SJSA1 (cell line): ENCODE measurements around the gene ADARB2. TPM values are rescaled to one million over a fixed set of nuclear protein-coding genes. Genes with fewer than 3 reads are reported as not detected.

ENCODE experiments used
- DNase-seq, 2 experiments: peaks; one replicate each; pipeline ENCODE4 v3.0.0-alpha.2; 2015 to 2020; ENCODE audit warnings: low spot score in 2 of 2, low read depth in 1 of 2
- H3K27ac ChIP-seq: fragments of 250-450 bp; sonication (Bioruptor Pico); 2 replicates; pipeline ENCODE4 v1.5.1; 2020; ENCODE audit warnings: mild to moderate bottlenecking, moderate library complexity
- H3K27me3 ChIP-seq: fragments of 250-450 bp; sonication (Bioruptor Pico); replicated peaks from 2 replicates; pipeline ENCODE4 v1.5.1; 2020; ENCODE audit warnings: mild to moderate bottlenecking, moderate library complexity
- H3K36me3 ChIP-seq: fragments of 250-450 bp; sonication (Bioruptor Pico); 2 replicates; pipeline ENCODE4 v1.5.1; 2020; ENCODE audit warnings: mild to moderate bottlenecking
- H3K4me1 ChIP-seq: fragments of 250-450 bp; sonication (Bioruptor Pico); replicated peaks from 2 replicates; pipeline ENCODE4 v1.6.1; 2021; ENCODE audit warnings: mild to moderate bottlenecking
- H3K4me3 ChIP-seq: fragments of 250-450 bp; sonication (Bioruptor Pico); 2 replicates; pipeline ENCODE4 v1.5.1; 2020; ENCODE audit warnings: mild to moderate bottlenecking
- H3K9me3 ChIP-seq: fragments of 250-450 bp; sonication (Bioruptor Pico); replicated peaks from 2 replicates; pipeline ENCODE4 v1.5.1; 2020; ENCODE audit warnings: mild to moderate bottlenecking
- total RNA-seq: library from RNA; depleted of rRNA; stranded (reverse); fragments of >200 nt; shearing (Covaris generic); gene quantifications from 2 replicates; pipeline ENCODE4 v1.2.3, GENCODE V29; 2014

The ADARB2 gene
- total RNA-seq, 1 experiment from 2014 or later, result not detected

GRCh38 chr10:1454428-1454827 lies 282.9 kb downstream of the ADARB2 start:
- no peaks in the 10 kb centered on the region; the same call in 1 of the 2 replicates for H3K27me3 ChIP-seq
- no peaks in the 10 kb centered on the region for H3K4me1 ChIP-seq
- H3K9me3 ChIP-seq, result no peaks in the 10 kb centered on the region; the same call in 1 of the 2 replicates
- no peak overlapping the region for H3K4me3 ChIP-seq
- no peaks in the 10 kb centered on the region for H3K36me3 ChIP-seq
- DNase-seq, result no peak
- H3K27ac ChIP-seq, result no peak overlapping the region

- Histone ChIP-seq H3K27ac (no peak overlapping the region), H3K36me3 (no peaks in the 10 kb centered on the region), H3K27me3 (peaks cover 4% of the 10 kb centered on the region; the same call in 1 of the 2 replicates), H3K4me3 (no peak overlapping the region), H3K4me1 (no peaks in the 10 kb centered on the region), H3K9me3 (no peaks in the 10 kb centered on the region; the same call in 1 of the 2 replicates)
- no peak for DNase-seq
Measured at GRCh38 chr10:1452777-1453176, 284.5 kb downstream of the ADARB2 start.

GRCh38 chr10:1451941-1452340 lies 285.4 kb downstream of the ADARB2 start:
- H3K27ac ChIP-seq, result no peak overlapping the region
- no peak overlapping the region for H3K4me3 ChIP-seq
- no peaks in the 10 kb centered on the region; the same call in 1 of the 2 replicates for H3K9me3 ChIP-seq
- no peak for DNase-seq
- no peaks in the 10 kb centered on the region for H3K4me1 ChIP-seq
- peaks cover 4% of the 10 kb centered on the region; the same call in 1 of the 2 replicates for H3K27me3 ChIP-seq
- H3K36me3 ChIP-seq, result no peaks in the 10 kb centered on the region

- Histone ChIP-seq H3K9me3 (no peaks in the 10 kb centered on the region; the same call in 1 of the 2 replicates), H3K27me3 (peaks cover 4% of the 10 kb centered on the region; the same call in 1 of the 2 replicates)
- DNase-seq, result no peak
Measured at GRCh38 chr10:1451362-1451888, 285.9 kb downstream of the ADARB2 start.

GRCh38 chr10:1449572-1450205 lies 287.6 kb downstream of the ADARB2 start:
- Histone ChIP-seq H3K4me3 (no peak overlapping the region), H3K27ac (no peak overlapping the region), H3K4me1 (no peaks in the 10 kb centered on the region), H3K27me3 (0 out of 2 replicates have a peak, but pooled peaks cover 4% of the 10 kb centered on the region), H3K36me3 (no peaks in the 10 kb centered on the region), H3K9me3 (no peaks in the 10 kb centered on the region; the same call in 1 of the 2 replicates)
- no peak for DNase-seq

More at GRCh38 chr10:1451362-1451888, 285.9 kb downstream of the ADARB2 start:
- Histone ChIP-seq H3K36me3 (no peaks in the 10 kb centered on the region), H3K4me1 (no peaks in the 10 kb centered on the region), H3K4me3 (no peak overlapping the region), H3K27ac (no peak overlapping the region)

- Histone ChIP-seq H3K4me3 (no peak overlapping the region), H3K9me3 (no peaks in the 10 kb centered on the region; the same call in 1 of the 2 replicates), H3K27me3 (0 out of 2 replicates have a peak, but pooled peaks cover 4% of the 10 kb centered on the region), H3K4me1 (no peaks in the 10 kb centered on the region), H3K27ac (no peak overlapping the region), H3K36me3 (no peaks in the 10 kb centered on the region)
- DNase-seq, result no peak
Measured at GRCh38 chr10:1449021-1449420, 288.3 kb downstream of the ADARB2 start.

GRCh38 chr10:1448252-1448930 lies 288.9 kb downstream of the ADARB2 start:
- Histone ChIP-seq H3K9me3 (no peaks in the 10 kb centered on the region; the same call in 1 of the 2 replicates), H3K27me3 (0 out of 2 replicates have a peak, but pooled peaks cover 4% of the 10 kb centered on the region), H3K36me3 (no peaks in the 10 kb centered on the region), H3K4me3 (no peak overlapping the region), H3K4me1 (no peaks in the 10 kb centered on the region), H3K27ac (no peak overlapping the region)
- DNase-seq, result no peak

- H3K9me3 ChIP-seq, result no peaks in the 10 kb centered on the region
- no peaks in the 10 kb centered on the region for H3K36me3 ChIP-seq
- H3K4me3 ChIP-seq, result no peak overlapping the region
- no peak for DNase-seq
- peaks cover 12% of the 10 kb centered on the region for H3K27me3 ChIP-seq
- no peaks in the 10 kb centered on the region for H3K4me1 ChIP-seq
- no peak overlapping the region for H3K27ac ChIP-seq
Measured at GRCh38 chr10:1444826-1445225, 292.5 kb downstream of the ADARB2 start.

GRCh38 chr10:1440897-1441296 lies 296.4 kb downstream of the ADARB2 start:
- H3K9me3 ChIP-seq, result no peaks in the 10 kb centered on the region
- no peak overlapping the region for H3K27ac ChIP-seq
- H3K4me3 ChIP-seq, result no peak overlapping the region
- DNase-seq, result no peak
- H3K27me3 ChIP-seq, result peaks cover 17% of the 10 kb centered on the region
- H3K36me3 ChIP-seq, result no peaks in the 10 kb centered on the region
- H3K4me1 ChIP-seq, result no peaks in the 10 kb centered on the region

GRCh38 chr10:1434912-1435692 lies 302.2 kb downstream of the ADARB2 start:
- Histone ChIP-seq H3K27ac (no peak overlapping the region), H3K36me3 (no peaks in the 10 kb centered on the region), H3K27me3 (peaks cover 9% of the 10 kb centered on the region), H3K4me1 (no peaks in the 10 kb centered on the region), H3K4me3 (no peak overlapping the region), H3K9me3 (no peaks in the 10 kb centered on the region)
- DNase-seq, result no peak

GRCh38 chr10:1434202-1434601 lies 303.1 kb downstream of the ADARB2 start:
- no peak overlapping the region for H3K4me3 ChIP-seq
- peaks cover 9% of the 10 kb centered on the region for H3K27me3 ChIP-seq
- no peaks in the 10 kb centered on the region for H3K9me3 ChIP-seq
- H3K27ac ChIP-seq, result no peak overlapping the region
- H3K4me1 ChIP-seq, result no peaks in the 10 kb centered on the region
- no peak for DNase-seq
- no peaks in the 10 kb centered on the region for H3K36me3 ChIP-seq

GRCh38 chr10:1432161-1432560 lies 305.2 kb downstream of the ADARB2 start:
- H3K27ac ChIP-seq, result no peak overlapping the region
- no peaks in the 10 kb centered on the region for H3K4me1 ChIP-seq
- H3K4me3 ChIP-seq, result no peak overlapping the region
- H3K9me3 ChIP-seq, result no peaks in the 10 kb centered on the region
- no peak for DNase-seq
- H3K27me3 ChIP-seq, result peaks cover 13% of the 10 kb centered on the region
- no peaks in the 10 kb centered on the region for H3K36me3 ChIP-seq

GRCh38 chr10:1431229-1431628 lies 306.1 kb downstream of the ADARB2 start:
- Histone ChIP-seq H3K4me3 (no peak overlapping the region), H3K36me3 (no peaks in the 10 kb centered on the region), H3K27ac (no peak overlapping the region), H3K9me3 (no peaks in the 10 kb centered on the region), H3K4me1 (no peaks in the 10 kb centered on the region), H3K27me3 (peaks cover 5% of the 10 kb centered on the region)
- DNase-seq, result no peak
